ENCODE results near the gene MEP1A. TPM values are rescaled to one million over a fixed set of nuclear protein-coding genes. Genes with fewer than 3 reads are reported as not detected.
"Not testable (repeated sequence)": the region's sequence is repeated elsewhere in the genome, so short reads cannot be mapped to it uniquely, and the experiment has no call there.

Gene MEP1A
- total RNA-seq, 2 donors from 2014 or later: not detected

- Histone ChIP-seq H3K9me3 (no peaks in the 10 kb centered on the region), H3K27ac (no peak overlapping the region), H3K4me3 (no peak overlapping the region), H3K36me3 (no peaks in the 10 kb centered on the region), H3K27me3 (no peaks in the 10 kb centered on the region), H3K4me1 (peaks cover 0 to 14% of the 10 kb centered on the region in 2 donors)
- TF ChIP-seq CTCF (IDR thresholded peaks at IDR 0.05): no peak
- DNase-seq (ENCODE audit: low spot score): no peak
These were observed 36.0 kb upstream of the MEP1A start for GRCh38 chr6:46757214-46757596.

- no peak for TF ChIP-seq CTCF (IDR thresholded peaks at IDR 0.05)
- H3K4me3 ChIP-seq: no peak overlapping the region
- H3K4me1 ChIP-seq: peaks cover 0 to 14% of the 10 kb centered on the region in 2 donors
- H3K36me3 ChIP-seq: no peaks in the 10 kb centered on the region
- no peaks in the 10 kb centered on the region for H3K9me3 ChIP-seq
- no peak overlapping the region for H3K27ac ChIP-seq
- DNase-seq (ENCODE audit: low spot score): no peak
- H3K27me3 ChIP-seq: no peaks in the 10 kb centered on the region
These were observed 34.0 kb upstream of the MEP1A start for GRCh38 chr6:46758960-46759753.

GRCh38 chr6:46760925-46761324 is 32.3 kb upstream of the MEP1A start:
- H3K4me1 ChIP-seq: peaks cover 0 to 14% of the 10 kb centered on the region in 2 donors
- no peak for TF ChIP-seq CTCF (IDR thresholded peaks at IDR 0.05)
- no peaks in the 10 kb centered on the region for H3K9me3 ChIP-seq
- H3K27ac ChIP-seq: no peak overlapping the region
- no peaks in the 10 kb centered on the region for H3K27me3 ChIP-seq
- H3K36me3 ChIP-seq: no peaks in the 10 kb centered on the region
- no peak for DNase-seq (ENCODE audit: low spot score)
- no peak overlapping the region for H3K4me3 ChIP-seq

- no peak for TF ChIP-seq CTCF (IDR thresholded peaks at IDR 0.05)
- H3K9me3 ChIP-seq: peaks cover 0 to 10% of the 10 kb centered on the region in 2 donors
- no peaks in the 10 kb centered on the region for H3K27me3 ChIP-seq
- DNase-seq (ENCODE audit: low spot score): no peak
- H3K4me1 ChIP-seq: no peaks in the 10 kb centered on the region
- no peak overlapping the region for H3K27ac ChIP-seq
- H3K4me3 ChIP-seq: no peak overlapping the region
- no peaks in the 10 kb centered on the region for H3K36me3 ChIP-seq
These were observed 29.7 kb upstream of the MEP1A start for GRCh38 chr6:46763466-46763865.

GRCh38 chr6:46764280-46764679 is 28.9 kb upstream of the MEP1A start:
- H3K27ac ChIP-seq; H3K27me3 ChIP-seq; H3K36me3 ChIP-seq; H3K4me3 ChIP-seq; DNase-seq (ENCODE audit: low spot score); H3K4me1 ChIP-seq: not testable (repeated sequence)
- peaks cover 0 to 10% of the 10 kb centered on the region in 2 donors for H3K9me3 ChIP-seq

GRCh38 chr6:46764961-46765360 is 28.2 kb upstream of the MEP1A start:
- Histone ChIP-seq H3K36me3 (no peaks in the 10 kb centered on the region), H3K27me3 (no peaks in the 10 kb centered on the region), H3K9me3 (peaks cover 0 to 10% of the 10 kb centered on the region in 2 donors), H3K4me1 (no peaks in the 10 kb centered on the region), H3K4me3 (no peak overlapping the region), H3K27ac (no peak overlapping the region)
- DNase-seq (ENCODE audit: low spot score): no peak
- no peak for TF ChIP-seq CTCF (IDR thresholded peaks at IDR 0.05)

Measured in right atrium auricular region (tissue), 2 donors.